ENCODE results near the gene KCNH4. TPM values are rescaled to one million over a fixed set of nuclear protein-coding genes. Genes with fewer than 3 reads are reported as not detected.

The KCNH4 gene
- total RNA-seq, 3 donors from 2014 or later, result 0.06 to 0.10 TPM; not detected in 1

- intact Hi-C loops (cut with DNase I, micrococcal nuclease), result no loop called here
- no peak for ATAC-seq
- DNase-seq, result no peak
- Histone ChIP-seq H3K36me3 (ENCODE audit: low read depth) (no peaks in the 10 kb centered on the region), H3K9me3 (no peaks in the 10 kb centered on the region), H3K4me1 (ENCODE audit: low read depth) (peaks cover 22% of the 10 kb centered on the region), H3K4me3 (no peak overlapping the region)
- TF ChIP-seq CTCF (IDR thresholded peaks at IDR 0.05), result no peak
Observed at GRCh38 chr17:42178817-42179216, 2.1 kb downstream of the KCNH4 start.

GRCh38 chr17:42177684-42178083, 3.3 kb downstream of the KCNH4 start:
- H3K36me3 ChIP-seq (ENCODE audit: low read depth), result no peaks in the 10 kb centered on the region
- no peak for ATAC-seq
- intact Hi-C loops (cut with DNase I, micrococcal nuclease), result no loop called here
- TF ChIP-seq CTCF (IDR thresholded peaks at IDR 0.05), result no peak
- peaks cover 12% of the 10 kb centered on the region for H3K4me1 ChIP-seq (ENCODE audit: low read depth)
- no peak overlapping the region for H3K4me3 ChIP-seq
- no peak for DNase-seq
- H3K9me3 ChIP-seq, result no peaks in the 10 kb centered on the region

- TF ChIP-seq CTCF (IDR thresholded peaks at IDR 0.05), result no peak
- H3K4me1 ChIP-seq (ENCODE audit: low read depth), result no peaks in the 10 kb centered on the region
Observed at GRCh38 chr17:42174126-42174783, 6.7 kb downstream of the KCNH4 start.

GRCh38 chr17:42171831-42172230, 9.1 kb downstream of the KCNH4 start:
- DNase-seq (no peak), ATAC-seq (no peak)
- Histone ChIP-seq H3K4me3 (no peak overlapping the region), H3K36me3 (ENCODE audit: low read depth) (no peaks in the 10 kb centered on the region), H3K9me3 (no peaks in the 10 kb centered on the region), H3K4me1 (ENCODE audit: low read depth) (no peaks in the 10 kb centered on the region)
- TF ChIP-seq CTCF (IDR thresholded peaks at IDR 0.05), result no peak
- intact Hi-C loops (cut with DNase I, micrococcal nuclease), result no loop called here

More at GRCh38 chr17:42174126-42174783, 6.7 kb downstream of the KCNH4 start:
- intact Hi-C loops (cut with DNase I, micrococcal nuclease), result no loop called here
- Histone ChIP-seq H3K9me3 (no peaks in the 10 kb centered on the region), H3K36me3 (ENCODE audit: low read depth) (no peaks in the 10 kb centered on the region), H3K4me3 (no peak overlapping the region)
- DNase-seq (no peak), ATAC-seq (no peak)

- no peak for TF ChIP-seq CTCF (IDR thresholded peaks at IDR 0.05)
- intact Hi-C loops (cut with DNase I, micrococcal nuclease), result no loop called here
- DNase-seq, result no peak
- no peak for ATAC-seq
- Histone ChIP-seq H3K4me3 (no peak overlapping the region), H3K9me3 (no peaks in the 10 kb centered on the region), H3K4me1 (ENCODE audit: low read depth) (no peaks in the 10 kb centered on the region), H3K36me3 (ENCODE audit: low read depth) (no peaks in the 10 kb centered on the region)
Observed at GRCh38 chr17:42169351-42169750, 11.6 kb downstream of the KCNH4 start.

- DNase-seq (no peak), ATAC-seq (no peak)
- Histone ChIP-seq H3K36me3 (ENCODE audit: low read depth) (no peaks in the 10 kb centered on the region), H3K9me3 (no peaks in the 10 kb centered on the region), H3K4me1 (ENCODE audit: low read depth) (no peaks in the 10 kb centered on the region), H3K4me3 (no peak overlapping the region)
- intact Hi-C loops (cut with DNase I, micrococcal nuclease), result no loop called here
- TF ChIP-seq CTCF (IDR thresholded peaks at IDR 0.05), result no peak
Observed at GRCh38 chr17:42167807-42168206, 13.1 kb downstream of the KCNH4 start.

Data from mucosa of descending colon (tissue), 3 donors.